ENCODE results near the gene OR8B3. TPM values are rescaled to one million over a fixed set of nuclear protein-coding genes. Genes with fewer than 3 reads are reported as not detected.

Gene OR8B3
- polyA plus RNA-seq, 2 of the 4 experiments (the other 2 are of a cell fraction), result not detected

GRCh38 chr11:124441519-124441918 lies 42.7 kb upstream of the OR8B3 start:
- Histone ChIP-seq H3K4me3 (no peak overlapping the region), H3K27ac (no peak overlapping the region), H3K4me2 (no peak overlapping the region), H3K4me1 (no peaks in the 10 kb centered on the region), H3K9me3 (no peaks in the 10 kb centered on the region)
- TF ChIP-seq FOXS1 (CRISPR knock-in tag; IDR thresholded peaks at IDR 0.05) (no peak), RAD21 (conservative IDR thresholded peaks at IDR 0.05 in 1 of 2, IDR thresholded peaks at IDR 0.05 in 1 of 2) (no peak), MYC (IDR thresholded peaks at IDR 0.05; ENCODE audit: borderline replicate concordance, low read length) (no peak), ZC3H11A (IDR thresholded peaks at IDR 0.05) (no peak), MAX (IDR thresholded peaks at IDR 0.05) (no peak), TFCP2L1 (CRISPR knock-in tag; IDR thresholded peaks at IDR 0.05) (no peak), CBX8 (IDR thresholded peaks at IDR 0.05) (no peak), SREBF2 (IDR thresholded peaks at IDR 0.05) (no peak), HOXB13 (CRISPR knock-in tag; IDR thresholded peaks at IDR 0.05; ENCODE audit: low read depth) (no peak), ZNF302 (CRISPR knock-in tag; IDR thresholded peaks at IDR 0.05) (no peak), KDM5A (IDR thresholded peaks at IDR 0.05) (no peak), BHLHE40 (IDR thresholded peaks at IDR 0.05; ENCODE audit: low read depth, low read length) (no peak), ELK1 (IDR thresholded peaks at IDR 0.05; ENCODE audit: low read depth, low read length) (no peak), PHF8 (IDR thresholded peaks at IDR 0.05; ENCODE audit: borderline replicate concordance, low read depth) (no peak), CEBPB (IDR thresholded peaks at IDR 0.05) (no peak)
- DNase-seq (ENCODE audit: low read depth in 1 of 2, low spot score in 1 of 2), result no peak
- POLR2A ChIA-PET, result no interaction called here
- CTCF ChIA-PET, result interaction anchor here (1.6 kb wide), 1 partner anchor 39 kb away, joined by 3 read pairs; no protein-coding TSS in a partner anchor
- ATAC-seq, result no peak
- 41% methylated on average over 7 of the region's 7 CpGs for WGBS (ENCODE audit: missing lambda C conversion rate)
- FAIRE-seq, result no peak

- ChIA-PET CTCF (interaction anchor here (1.6 kb wide), 1 partner anchor 38 kb away, joined by 3 read pairs; no protein-coding TSS in a partner anchor), POLR2A (no interaction called here)
- H3K9me3 ChIP-seq, result no peaks in the 10 kb centered on the region
- no peak for ATAC-seq
- TF ChIP-seq RCOR1 (IDR thresholded peaks at IDR 0.05; ENCODE audit: low read depth, low read length), result no peak
- TF ChIP-seq RFX5 (IDR thresholded peaks at IDR 0.05), result no peak
- no peak for TF ChIP-seq NPAS2 (CRISPR knock-in tag; IDR thresholded peaks at IDR 0.05; ENCODE audit: borderline replicate concordance)
- TF ChIP-seq FOSB (CRISPR knock-in tag; IDR thresholded peaks at IDR 0.05), result no peak
- no peak for TF ChIP-seq CBX8 (IDR thresholded peaks at IDR 0.05)
- TF ChIP-seq EHF (CRISPR knock-in tag; IDR thresholded peaks at IDR 0.05), result no peak
- TF ChIP-seq HEYL (CRISPR knock-in tag; IDR thresholded peaks at IDR 0.05), result no peak
- TF ChIP-seq MAFK (IDR thresholded peaks at IDR 0.05; ENCODE audit: partially characterized antibody), result no peak
- no peak for TF ChIP-seq TFCP2L1 (CRISPR knock-in tag; IDR thresholded peaks at IDR 0.05)
- no peak for TF ChIP-seq PHF8 (IDR thresholded peaks at IDR 0.05; ENCODE audit: borderline replicate concordance, low read depth)
- no peak for TF ChIP-seq RARB (CRISPR knock-in tag; IDR thresholded peaks at IDR 0.05)
- no peak for TF ChIP-seq EP300 (IDR thresholded peaks at IDR 0.05)
- no peak for TF ChIP-seq RAD21 (conservative IDR thresholded peaks at IDR 0.05 in 1 of 2, IDR thresholded peaks at IDR 0.05 in 1 of 2)
- TF ChIP-seq NR3C1 (IDR thresholded peaks at IDR 0.05), result no peak
- TF ChIP-seq JUN (IDR thresholded peaks at IDR 0.05), result no peak
- TF ChIP-seq SREBF2 (IDR thresholded peaks at IDR 0.05), result no peak
- TF ChIP-seq MAZ (IDR thresholded peaks at IDR 0.05; ENCODE audit: borderline replicate concordance, low read depth, low read length), result no peak
- no peak for TF ChIP-seq HOXB13 (CRISPR knock-in tag; IDR thresholded peaks at IDR 0.05; ENCODE audit: low read depth)
- no peak for TF ChIP-seq ELK1 (IDR thresholded peaks at IDR 0.05; ENCODE audit: low read depth, low read length)
- no peak for TF ChIP-seq KDM1A (IDR thresholded peaks at IDR 0.05; ENCODE audit: low read depth)
- no peak for FAIRE-seq
- no peak overlapping the region for H3K4me2 ChIP-seq
- no peak overlapping the region for H3K4me3 ChIP-seq
- no peak for DNase-seq (ENCODE audit: low read depth in 1 of 2, low spot score in 1 of 2)
- no peaks in the 10 kb centered on the region for H3K4me1 ChIP-seq
- no peak overlapping the region for H3K27ac ChIP-seq
- WGBS (ENCODE audit: missing lambda C conversion rate), result 16% methylated on average over 5 of the region's 5 CpGs
Observed at GRCh38 chr11:124441081-124441480, 42.3 kb upstream of the OR8B3 start.

All from A549 (cell line).